PFSK-1 (cell line): ENCODE measurements around the gene SGPP1.

Source experiments
- POLR2AphosphoS5 ChIP-seq: IDR thresholded peaks from 2 replicates; pipeline ENCODE4 v1.6.1; 2012; ENCODE audit warnings: low read depth, mild to moderate bottlenecking, control low read depth, low read length, moderate library complexity
- TAF1 ChIP-seq: IDR thresholded peaks from 2 replicates; pipeline ENCODE4 v1.6.1; 2012; ENCODE audit warnings: low read length, control low read depth, borderline replicate concordance; ENCODE audit not compliant: insufficient read depth

GRCh38 chr14:63676615-63677014 lies 51.2 kb downstream of the SGPP1 start:
- TF ChIP-seq TAF1 (no peak), POLR2AphosphoS5 (no peak)
